Measurements from ENCODE around the gene SHOC1. TPM values are rescaled to one million over a fixed set of nuclear protein-coding genes. Genes with fewer than 3 reads are reported as not detected.

The SHOC1 gene
- polyA plus RNA-seq, 1 of the 3 experiments (the other 2 are of a cell fraction) = not detected

GRCh38 chr9:111839987-111840386 lies 45.2 kb upstream of the SHOC1 start:
- CTCF ChIA-PET = interaction anchor here (1.0 kb wide), 1 partner anchor 182 kb away, joined by 3 read pairs; no protein-coding TSS in a partner anchor
- Histone ChIP-seq H3K79me2 (ENCODE audit: insufficient read depth) (no peaks in the 10 kb centered on the region), H3K27me3 (ENCODE audit: insufficient read depth) (no peaks in the 10 kb centered on the region), H2AFZ (ENCODE audit: low read depth) (no peak overlapping the region), H3K36me3 (replicated peaks in 1 of 2; ENCODE audit: control insufficient read depth in 1 of 2, insufficient read depth in 2 of 2, low read length in 1 of 2) (no peaks in the 10 kb centered on the region), H3K27ac (ENCODE audit: low read depth in 2 of 2, low read length in 1 of 2) (no peak overlapping the region), H3K9me3 (no peaks in the 10 kb centered on the region), H3K9me2 (no peaks in the 10 kb centered on the region), H3K9ac (no peak overlapping the region), H3K4me2 (no peak overlapping the region), H3K4me1 (ENCODE audit: control insufficient read depth in 1 of 2, insufficient read depth in 2 of 2, low read depth in 1 of 2, low read length in 1 of 2) (peaks cover 0 to 3% of the 10 kb centered on the region in 2 experiments; a peak in 1 of 4 replicates), H4K20me1 (ENCODE audit: insufficient read depth) (no peaks in the 10 kb centered on the region), H3K4me3 (ENCODE audit: low read depth in 2 of 2, low read length in 1 of 2) (no peak overlapping the region), H3F3A (replicated peaks; ENCODE audit: insufficient read depth) (no peaks in the 10 kb centered on the region)
- 77% methylated on average over 2 of the region's 2 CpGs for WGBS (ENCODE audit: low lambda C conversion rate)
- POLR2A ChIA-PET = no interaction called here
- TF ChIP-seq JUND (IDR thresholded peaks at IDR 0.05) = 0 out of 2 replicates have a peak, but pooled peaks have one; percentile 4
- no peak for TF ChIP-seq YY1 (IDR thresholded peaks at IDR 0.05; ENCODE audit: low read depth)
- TF ChIP-seq USF1 (IDR thresholded peaks at IDR 0.05; ENCODE audit: borderline replicate concordance, low read depth) = no peak
- no peak for DNase-seq

- Histone ChIP-seq H3K4me2 (no peak overlapping the region), H2AFZ (ENCODE audit: low read depth) (no peak overlapping the region), H3K9ac (no peak overlapping the region), H3K36me3 (replicated peaks in 1 of 2; ENCODE audit: control insufficient read depth in 1 of 2, insufficient read depth in 2 of 2, low read length in 1 of 2) (no peaks in the 10 kb centered on the region), H3K4me1 (ENCODE audit: control insufficient read depth in 1 of 2, insufficient read depth in 2 of 2, low read depth in 1 of 2, low read length in 1 of 2) (peaks cover 0 to 3% of the 10 kb centered on the region in 2 experiments; a peak in 1 of 4 replicates), H3K4me3 (ENCODE audit: low read depth in 2 of 2, low read length in 1 of 2) (no peak overlapping the region), H3K27me3 (ENCODE audit: insufficient read depth) (no peaks in the 10 kb centered on the region), H4K20me1 (ENCODE audit: insufficient read depth) (no peaks in the 10 kb centered on the region), H3K9me2 (no peaks in the 10 kb centered on the region), H3K27ac (ENCODE audit: low read depth in 2 of 2, low read length in 1 of 2) (no peak overlapping the region), H3K9me3 (no peaks in the 10 kb centered on the region), H3K79me2 (ENCODE audit: insufficient read depth) (no peaks in the 10 kb centered on the region), H3F3A (replicated peaks; ENCODE audit: insufficient read depth) (no peaks in the 10 kb centered on the region)
- no peak for DNase-seq
- 81% methylated on average over 6 of the region's 6 CpGs for WGBS (ENCODE audit: low lambda C conversion rate)
- TF ChIP-seq CTCF (IDR thresholded peaks at IDR 0.05) (no peak), FOSL2 (IDR thresholded peaks at IDR 0.05; ENCODE audit: borderline replicate concordance, low read depth) (no peak), REST (IDR thresholded peaks at IDR 0.05; ENCODE audit: low read depth, low read length) (no peak), TCF12 (IDR thresholded peaks at IDR 0.05) (no peak), NFIC (IDR thresholded peaks at IDR 0.05; ENCODE audit: borderline replicate concordance) (no peak), FOXM1 (IDR thresholded peaks at IDR 0.05; ENCODE audit: low read depth) (no peak), SMC3 (IDR thresholded peaks at IDR 0.05; ENCODE audit: low read depth, low read length) (no peak), POLR2AphosphoS5 (IDR thresholded peaks at IDR 0.05; ENCODE audit: low read depth, low read length) (no peak), JUND (IDR thresholded peaks at IDR 0.05) (no peak), PBX3 (IDR thresholded peaks at IDR 0.05) (no peak), SIN3A (IDR thresholded peaks at IDR 0.05; ENCODE audit: borderline replicate concordance, low read depth, low read length) (no peak)
- CTCF ChIA-PET = no interaction called here
- POLR2A ChIA-PET = no interaction called here
Observed at GRCh38 chr9:111839387-111839786, 44.6 kb upstream of the SHOC1 start.
